SU-DHL-6 (cell line): ENCODE results near the gene MARF1.

Experiments used
- EZH2phosphoT487 ChIP-seq: fragments of 200-600 bp; sonication (generic), shearing (Covaris generic); conservative IDR thresholded peaks from 2 replicates; pipeline ENCODE4 v1.6.1; 2018; ENCODE audit warnings: mild to moderate bottlenecking, antibody characterized with exemption, low read length, moderate library complexity, mixed read lengths
- TF ChIP-seq, protein P1 (sequence below): fragments of 200-600 bp; sonication (generic); IDR thresholded peaks from one replicate; pipeline ENCODE4 v1.5.1; 2017; ENCODE audit warnings: antibody characterized with exemption, mild to moderate bottlenecking, low read length, moderate library complexity; ENCODE audit not compliant: insufficient read depth, poor library complexity, severe bottlenecking

DNA sequence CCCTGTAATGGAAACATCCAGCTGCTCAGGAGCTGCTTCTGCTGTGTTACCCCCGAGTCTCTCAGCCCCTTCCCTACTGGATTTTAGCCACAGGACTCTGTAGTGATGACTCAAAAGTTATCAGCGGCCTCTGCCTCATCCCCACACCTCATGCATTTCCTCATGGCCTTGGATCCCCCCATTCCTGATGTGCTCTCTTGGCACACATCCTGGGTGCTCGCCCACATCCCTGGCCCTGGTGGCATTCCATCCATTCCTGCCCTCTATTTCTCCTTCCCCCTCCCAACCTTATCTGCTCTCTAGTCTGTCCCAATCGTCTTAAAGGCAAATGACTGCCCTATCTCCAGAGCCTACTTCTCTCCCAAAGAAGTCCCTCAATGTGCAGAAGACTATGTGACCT, 24.6 kb downstream of the MARF1 start:
- TF ChIP-seq, protein P1, sequence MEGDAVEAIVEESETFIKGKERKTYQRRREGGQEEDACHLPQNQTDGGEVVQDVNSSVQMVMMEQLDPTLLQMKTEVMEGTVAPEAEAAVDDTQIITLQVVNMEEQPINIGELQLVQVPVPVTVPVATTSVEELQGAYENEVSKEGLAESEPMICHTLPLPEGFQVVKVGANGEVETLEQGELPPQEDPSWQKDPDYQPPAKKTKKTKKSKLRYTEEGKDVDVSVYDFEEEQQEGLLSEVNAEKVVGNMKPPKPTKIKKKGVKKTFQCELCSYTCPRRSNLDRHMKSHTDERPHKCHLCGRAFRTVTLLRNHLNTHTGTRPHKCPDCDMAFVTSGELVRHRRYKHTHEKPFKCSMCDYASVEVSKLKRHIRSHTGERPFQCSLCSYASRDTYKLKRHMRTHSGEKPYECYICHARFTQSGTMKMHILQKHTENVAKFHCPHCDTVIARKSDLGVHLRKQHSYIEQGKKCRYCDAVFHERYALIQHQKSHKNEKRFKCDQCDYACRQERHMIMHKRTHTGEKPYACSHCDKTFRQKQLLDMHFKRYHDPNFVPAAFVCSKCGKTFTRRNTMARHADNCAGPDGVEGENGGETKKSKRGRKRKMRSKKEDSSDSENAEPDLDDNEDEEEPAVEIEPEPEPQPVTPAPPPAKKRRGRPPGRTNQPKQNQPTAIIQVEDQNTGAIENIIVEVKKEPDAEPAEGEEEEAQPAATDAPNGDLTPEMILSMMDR, result no peak
- TF ChIP-seq EZH2phosphoT487, result no peak
